HepG2 (cell line): ENCODE measurements around the gene FBXL12. TPM values are rescaled to one million over a fixed set of nuclear protein-coding genes. Genes with fewer than 3 reads are reported as not detected.
A peak's percentile ranks its signal among the peaks of the same experiment; 100 is the strongest.

Experiments used
- CSRNP2 ChIP-seq: sonication (generic); formaldehyde crosslinking; conservative IDR thresholded peaks from 2 replicates; pipeline ENCODE4 v1.8.0; 2022; ENCODE audit warnings: low read depth, missing genetic modification reagents
- ELF4 ChIP-seq: sonication (generic); formaldehyde crosslinking; IDR thresholded peaks from 2 replicates; pipeline ENCODE4 v1.5.0; 2020; ENCODE audit warnings: missing genetic modification reagents, mild to moderate bottlenecking, moderate library complexity, borderline replicate concordance
- GMEB1 ChIP-seq: sonication (generic); formaldehyde crosslinking; IDR thresholded peaks from 2 replicates; pipeline ENCODE4 v1.5.1; 2020; ENCODE audit warnings: missing genetic modification reagents, mild to moderate bottlenecking, borderline replicate concordance
- SMC3 ChIP-seq: IDR thresholded peaks from 2 replicates; pipeline ENCODE4 v1.6.1; 2011; ENCODE audit warnings: low read length, improper control_type of control experiment
- SP5 ChIP-seq: IDR thresholded peaks from 2 replicates; pipeline ENCODE4 v1.6.1; 2016; ENCODE audit warnings: low read depth, borderline replicate concordance
- YEATS2 ChIP-seq: sonication (generic); formaldehyde crosslinking; IDR thresholded peaks from 2 replicates; pipeline ENCODE4 v1.4.0; 2020; ENCODE audit warnings: missing genetic modification reagents, borderline replicate concordance
- ZFP91 ChIP-seq: sonication (generic); formaldehyde crosslinking; IDR thresholded peaks from 2 replicates; pipeline ENCODE4 v1.9.0; 2022; ENCODE audit warnings: missing genetic modification reagents, mild to moderate bottlenecking, borderline replicate concordance
- ZHX2 ChIP-seq, 2 experiments: sonication (generic) in 1 of 2; formaldehyde crosslinking in 1 of 2; IDR thresholded peaks; 2 replicates each; pipeline versions ENCODE4 v1.6.1 to v1.9.0; 2014 to 2022; ENCODE audit warnings: antibody characterized with exemption in 1 of 2, borderline replicate concordance in 1 of 2, inconsistent platforms in 1 of 2, low read depth in 1 of 2, missing genetic modification reagents in 1 of 2
- ZMAT5 ChIP-seq: sonication (generic); formaldehyde crosslinking; IDR thresholded peaks from 2 replicates; pipeline ENCODE4 v1.5.0; 2020; ENCODE audit warnings: mild to moderate bottlenecking, low read depth, missing genetic modification reagents, borderline replicate concordance
- ZNF274 ChIP-seq: sonication (generic); formaldehyde crosslinking; IDR thresholded peaks from 2 replicates; pipeline ENCODE4 v1.5.1; 2020; ENCODE audit warnings: mild to moderate bottlenecking, missing genetic modification reagents
- ZNF552 ChIP-seq: sonication (generic); formaldehyde crosslinking; IDR thresholded peaks from 2 replicates; pipeline ENCODE4 v1.9.0; 2022; ENCODE audit warnings: missing genetic modification reagents, mild to moderate bottlenecking, borderline replicate concordance
- ZNF567 ChIP-seq: sonication (generic); formaldehyde crosslinking; IDR thresholded peaks from 2 replicates; pipeline ENCODE4 v1.8.1; 2023; ENCODE audit warnings: mild to moderate bottlenecking, missing genetic modification reagents, borderline replicate concordance
- ZNF781 ChIP-seq: sonication (generic); formaldehyde crosslinking; IDR thresholded peaks from 2 replicates; pipeline ENCODE4 v1.5.1; 2020; ENCODE audit warnings: borderline replicate concordance, mild to moderate bottlenecking, missing genetic modification reagents; ENCODE audit errors: not compliant biosample characterization
- ZNF790 ChIP-seq: sonication (generic); formaldehyde crosslinking; IDR thresholded peaks from 2 replicates; pipeline ENCODE4 v1.8.0; 2022; ENCODE audit warnings: missing genetic modification reagents, mild to moderate bottlenecking, borderline replicate concordance
- polyA plus RNA-seq, 8 experiments: library from polyadenylated mRNA; depleted of rRNA in 3 of 8; stranded (reverse) in 7 of 8; unstranded in 1 of 8; fragments of >200 nt; fragmentation: Illumina TruSeq in 4 of 8; extraction: Trizol in 4 of 8; gene quantifications; 2 replicates each; pipeline versions ENCODE4 v1.2.1 to v1.2.3, GENCODE V29; 2011 to 2016; ENCODE audit warnings: low read depth in 4 of 8, missing spikeins in 1 of 8, mixed read lengths in 1 of 8; ENCODE audit not compliant: insufficient read depth in 1 of 8
- total RNA-seq, 5 experiments: library from RNA; depleted of rRNA; stranded (reverse); fragments of >200 nt; fragmentation: Illumina TruSeq; extraction: Trizol; gene quantifications; 2 replicates each; pipeline ENCODE4 v1.2.3, GENCODE V29; 2016; ENCODE audit warnings: low read depth in 1 of 5

Gene FBXL12
- total and polyA plus RNA-seq, 2 of the 13 experiments (the other 11 are each of a cell fraction or from before 2014, with no cell fraction given): 20.4 to 23.1 TPM

- peak; percentile 44; the same call in 1 of the 2 replicates for TF ChIP-seq ZHX2 (IDR thresholded peaks at IDR 0.05; ENCODE audit: low read depth)
- TF ChIP-seq ZHX2 (CRISPR knock-in tag; IDR thresholded peaks at IDR 0.05; ENCODE audit: borderline replicate concordance): no peak; the same call in 1 of the 2 replicates
- TF ChIP-seq ZNF552 (CRISPR knock-in tag): 0 out of 2 replicates have a peak, but pooled peaks have one; percentile 0
- no peak for TF ChIP-seq CSRNP2 (CRISPR knock-in tag)
- TF ChIP-seq SMC3: no peak
- TF ChIP-seq SP5: peak; percentile 72
- 0 out of 2 replicates have a peak, but pooled peaks have one; percentile 67 for TF ChIP-seq ZNF567 (CRISPR knock-in tag)
- peak; percentile 85; the same call in 1 of the 2 replicates for TF ChIP-seq YEATS2 (CRISPR knock-in tag)
- TF ChIP-seq ELF4: peak; percentile 96
- peak; percentile 34; the same call in 1 of the 2 replicates for TF ChIP-seq ZNF790
- TF ChIP-seq ZMAT5 (CRISPR knock-in tag): no peak
- peak; percentile 96 for TF ChIP-seq ZFP91 (CRISPR knock-in tag)
- no peak for TF ChIP-seq ZNF781 (CRISPR knock-in tag)
- TF ChIP-seq ZNF274 (CRISPR knock-in tag): peak; percentile 82; the same call in 1 of the 2 replicates
- peak; percentile 72; the same call in 1 of the 2 replicates for TF ChIP-seq GMEB1
These were observed at the start of gene FBXL12 (continued) for GRCh38 chr19:9818734-9819595.
